ENCODE results near the gene MAP3K12. TPM values are rescaled to one million over a fixed set of nuclear protein-coding genes. Genes with fewer than 3 reads are reported as not detected.

The MAP3K12 gene
- total and polyA plus RNA-seq, 2 of the 8 experiments (the other 6 are each of a cell fraction or from before 2014, with no cell fraction given): 23.4 to 42.7 TPM

DNA sequence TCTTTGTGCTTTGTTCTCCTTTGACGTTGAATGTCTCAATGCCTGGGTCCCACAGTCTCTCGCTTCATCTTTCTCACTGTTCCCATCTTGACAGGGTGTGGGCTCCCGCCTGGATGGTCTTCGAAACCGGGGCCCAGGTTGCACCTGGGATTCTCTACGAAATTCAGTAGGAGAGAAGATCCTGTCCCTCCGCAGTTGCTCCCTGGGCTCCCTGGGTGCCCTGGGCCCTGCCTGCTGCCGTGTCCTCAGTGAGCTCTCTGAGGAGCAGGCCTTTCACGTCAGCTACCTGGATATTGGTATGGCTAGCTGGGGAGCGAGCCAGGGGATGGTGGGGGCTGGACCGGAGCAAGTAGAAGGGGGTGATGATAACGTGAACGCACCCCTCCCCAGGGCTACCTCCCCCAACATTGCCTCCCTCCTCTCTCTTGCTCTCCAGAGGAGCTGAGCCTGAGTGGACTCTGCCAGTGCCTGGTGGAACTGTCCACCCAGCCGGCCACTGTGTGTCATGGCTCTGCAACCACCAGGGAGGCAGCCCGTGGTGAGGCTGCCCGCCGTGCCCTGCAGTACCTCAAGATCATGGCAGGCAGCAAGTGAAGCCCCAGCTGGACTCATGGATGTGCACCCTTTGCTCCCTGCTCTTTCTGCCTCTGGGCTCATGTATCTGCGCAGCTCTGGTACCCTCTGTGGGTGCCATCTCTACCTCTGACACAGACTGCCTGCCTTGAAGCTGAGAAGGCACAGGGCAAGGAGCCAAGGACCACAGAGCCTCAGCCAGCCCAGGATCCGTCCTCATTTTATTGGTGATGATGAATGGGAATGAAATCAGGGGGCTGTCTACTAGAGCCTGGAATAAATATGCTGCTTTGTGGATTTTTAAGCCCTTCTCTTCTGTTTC lies 6.5 kb upstream of the MAP3K12 start:
- Histone ChIP-seq H3K4me3 (ENCODE audit: extremely low read depth in 1 of 4, insufficient read depth in 2 of 4, low read depth in 3 of 4, low read length in 4 of 4) (no peak overlapping the region), H3K36me3 (ENCODE audit: control insufficient read depth in 2 of 4, insufficient read depth in 4 of 4, low read length in 3 of 4) (peaks cover 9 to 23% (median 14%) of the 10 kb centered on the region in 4 experiments; a peak in 7 of 8 replicates), H3K4me2 (ENCODE audit: insufficient read depth in 1 of 2, low read depth in 2 of 2, low read length in 2 of 2) (no peak overlapping the region), H3K79me1 (ENCODE audit: low read depth, low read length) (peaks cover 8% of the 10 kb centered on the region), H3K4me1 (replicated peaks in 1 of 4; ENCODE audit: control insufficient read depth in 3 of 4, insufficient read depth in 4 of 4, low read length in 3 of 4) (peaks cover 0 to 9% (median 7%) of the 10 kb centered on the region in 4 experiments; a peak in 6 of 7 replicates), H4K91ac (replicated peaks; ENCODE audit: insufficient read length, low read length) (no peak overlapping the region), H3K27ac (ENCODE audit: low read depth, low read length) (no peak overlapping the region), H2BK20ac (ENCODE audit: low read length) (no peak overlapping the region), H4K8ac (ENCODE audit: extremely low read depth, insufficient read depth, low read length) (no peak overlapping the region), H2AK5ac (ENCODE audit: low read depth, low read length) (no peak overlapping the region), H3K9me3 (ENCODE audit: insufficient read depth in 2 of 2, low read depth in 1 of 2, low read length in 1 of 2) (no peaks in the 10 kb centered on the region), H3K56ac (replicated peaks; ENCODE audit: insufficient read length, low read depth, low read length) (no peak overlapping the region), H3K9ac (replicated peaks in 1 of 4; ENCODE audit: extremely low read depth in 1 of 4, low read depth in 3 of 4, low read length in 3 of 4) (no peak overlapping the region), H2AFZ (ENCODE audit: low read length) (no peak overlapping the region), H3K4ac (replicated peaks; ENCODE audit: insufficient read length, low read depth, low read length) (no peak overlapping the region), H4K5ac (ENCODE audit: insufficient read length, low read depth, low read length) (no peak overlapping the region), H2BK12ac (ENCODE audit: low read depth, low read length) (no peak overlapping the region), H2BK15ac (ENCODE audit: low read length) (no peak overlapping the region), H3K27me3 (replicated peaks in 1 of 4; ENCODE audit: control insufficient read depth in 3 of 4, extremely low read depth in 1 of 4, insufficient read depth in 3 of 4, low read length in 3 of 4) (no peaks in the 10 kb centered on the region), H3K18ac (ENCODE audit: extremely low read depth, low read length) (no peak overlapping the region), H2BK5ac (ENCODE audit: low read depth, low read length) (no peak overlapping the region), H4K20me1 (replicated peaks in 1 of 2; ENCODE audit: control insufficient read depth in 1 of 2, insufficient read depth in 2 of 2, low read length in 2 of 2) (peaks cover 0 to 4% of the 10 kb centered on the region in 2 experiments), H3K23ac (ENCODE audit: insufficient read length) (no peak overlapping the region), H3K79me2 (ENCODE audit: control insufficient read depth in 1 of 2, insufficient read depth in 2 of 2, low read length in 2 of 2) (peaks cover 0 to 12% of the 10 kb centered on the region in 2 experiments; a peak in 2 of 4 replicates), H2BK120ac (replicated peaks; ENCODE audit: low read depth, low read length) (no peak overlapping the region), H3K14ac (ENCODE audit: insufficient read length) (no peak overlapping the region), H3K23me2 (ENCODE audit: low read depth, low read length) (peaks cover 5% of the 10 kb centered on the region)
- ChIA-PET CTCF (ENCODE audit: partially characterized antibody) (interaction anchor here (0.6 to 3.9 kb wide), 6 partner anchors 12 to 184 kb away, joined by 3 to 10 read pairs (median 4); partner anchors contain the start of gene AAAS), POLR2A (ENCODE audit: partially characterized antibody) (interaction anchor here (2.0 to 67.0 kb wide), 2 partner anchors 10 to 38 kb away, joined by 10 to 3397 read pairs; partner anchors contain the start of genes PCBP2 and PRR13)
- TF ChIP-seq ASH2L (IDR thresholded peaks at IDR 0.05; ENCODE audit: low read length) (no peak), RAD21 (IDR thresholded peaks at IDR 0.05 in 1 of 2, conservative IDR thresholded peaks at IDR 0.05 in 1 of 2; ENCODE audit: low read depth in 2 of 2, low read length in 2 of 2) (no peak), ZNF274 (IDR thresholded peaks at IDR 0.05; ENCODE audit: borderline replicate concordance, extremely low read depth, low read length) (no peak), SIRT6 (IDR thresholded peaks at IDR 0.05; ENCODE audit: low read length) (no peak), TBP (IDR thresholded peaks at IDR 0.05; ENCODE audit: low read depth, low read length) (no peak), POU5F1 (IDR thresholded peaks at IDR 0.05; ENCODE audit: low read depth, low read length) (no peak), CEBPB (IDR thresholded peaks at IDR 0.05; ENCODE audit: low read depth, low read length) (no peak)
- 92% methylated on average over 17 of the region's 19 CpGs; no CpG with 5 or more reads in 1 of the 2 experiments for WGBS, 2 experiments (ENCODE audit: extremely low coverage in 1 of 2, insufficient coverage in 1 of 2, insufficient read length in 1 of 2, insufficient replicate concordance in 2 of 2, low coverage in 1 of 2, low lambda C conversion rate in 2 of 2, missing lambda C conversion rate in 1 of 2)
- DNase-seq (ENCODE audit: low read depth in 1 of 2, low spot score in 2 of 2): no peak
- no peak for FAIRE-seq
